ENCODE results near the gene PYCR2. TPM values are rescaled to one million over a fixed set of nuclear protein-coding genes. Genes with fewer than 3 reads are reported as not detected.

PYCR2 gene
- total and polyA plus RNA-seq, 3 experiments from 2014 or later = 92.5 to 131 (median 130) TPM

DNA sequence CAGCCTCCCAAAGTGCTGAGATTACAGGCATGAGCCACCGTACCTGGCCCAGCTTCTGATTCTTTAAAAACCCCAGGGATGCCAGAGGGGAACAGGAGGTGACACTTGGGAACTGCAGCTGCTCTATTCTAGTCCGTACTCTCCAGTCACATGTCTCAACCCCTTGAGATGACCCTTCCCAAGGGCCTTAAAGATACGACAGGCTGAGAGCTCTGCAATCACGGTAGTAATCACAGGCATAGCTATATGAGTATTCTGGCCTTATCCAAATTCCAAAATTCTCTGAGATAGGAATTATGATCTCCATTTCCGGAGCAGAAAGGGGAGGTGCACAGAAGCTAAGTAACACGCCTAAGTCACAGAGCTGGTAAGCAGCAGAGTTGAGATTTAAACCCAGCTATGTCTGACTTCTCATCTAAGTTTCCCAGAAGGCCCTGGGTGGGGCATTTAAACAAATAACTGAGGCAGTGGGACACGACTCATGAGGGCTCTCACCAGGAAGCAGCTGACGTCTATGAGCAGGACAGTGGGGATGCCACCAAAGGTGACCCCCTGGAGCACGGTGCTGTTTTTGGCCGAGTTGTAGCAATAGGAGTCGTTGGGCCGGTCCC, 47.0 kb downstream of the PYCR2 start:
- no peaks in the 10 kb centered on the region for H3K27me3 Mint-ChIP-seq
- peaks cover 4 to 86% (median 16%) of the 10 kb centered on the region in 3 donors for H3K36me3 Mint-ChIP-seq
- H3K27ac Mint-ChIP-seq = peak overlapping the region in 6 of 8 donors; percentile 23 to 94 (median 90)
- ChIA-PET CTCF (interaction anchor here (0.9 to 7.9 kb wide), 9 partner anchors 10 to 402 kb away, joined by 3 to 117 read pairs (median 3); partner anchors contain the start of genes PYCR2 and SRP9), POLR2A (interaction anchor here (0.5 to 1.5 kb wide), 2 partner anchors 22 to 69 kb away, joined by 3 read pairs; no protein-coding TSS in a partner anchor)
- H3K9me3 Mint-ChIP-seq = no peaks in the 10 kb centered on the region
- Histone ChIP-seq H3K36me3 (ENCODE audit: insufficient read depth, low read length) (peaks cover 50% of the 10 kb centered on the region), H3K9me3 (ENCODE audit: low read length) (no peaks in the 10 kb centered on the region), H3K4me1 (ENCODE audit: insufficient read depth, low read length) (peaks cover 64% of the 10 kb centered on the region), H3K27me3 (ENCODE audit: insufficient read depth, low read length, poor library complexity, severe bottlenecking) (no peaks in the 10 kb centered on the region), H3K27ac (ENCODE audit: low read depth, low read length) (no peak overlapping the region), H3K4me3 (ENCODE audit: low read length) (no peak overlapping the region)
- no peak for DNase-seq
- H3K4me3 Mint-ChIP-seq = peak overlapping the region in 5 of 7 donors; percentile 5 to 72 (median 14)
- H3K4me1 Mint-ChIP-seq = peaks cover 76 to 85% (median 79%) of the 10 kb centered on the region in 3 donors

GRCh38 chr1:225875044-225875815, 48.8 kb downstream of the PYCR2 start:
- Mint-ChIP-seq H3K27ac (peak overlapping the region; percentile 37 to 90 (median 68)), H3K27me3 (no peaks in the 10 kb centered on the region), H3K36me3 (peaks cover 4 to 93% (median 22%) of the 10 kb centered on the region in 3 donors), H3K4me3 (peak overlapping the region in 4 of 7 donors; percentile 23 to 68 (median 36)), H3K9me3 (no peaks in the 10 kb centered on the region), H3K4me1 (peaks cover 78 to 87% (median 86%) of the 10 kb centered on the region in 3 donors)
- peaks cover 57% of the 10 kb centered on the region for H3K4me1 ChIP-seq (ENCODE audit: insufficient read depth, low read length)
- no peak overlapping the region for H3K4me3 ChIP-seq (ENCODE audit: low read length)
- no peak overlapping the region for H3K27ac ChIP-seq (ENCODE audit: low read depth, low read length)
- no peaks in the 10 kb centered on the region for H3K27me3 ChIP-seq (ENCODE audit: insufficient read depth, low read length, poor library complexity, severe bottlenecking)
- CTCF ChIA-PET = interaction anchor here (0.6 to 2.1 kb wide), 3 partner anchors 16 to 36 kb away, joined by 3 to 10 read pairs (median 5); no protein-coding TSS in a partner anchor
- peaks cover 68% of the 10 kb centered on the region for H3K36me3 ChIP-seq (ENCODE audit: insufficient read depth, low read length)
- H3K9me3 ChIP-seq (ENCODE audit: low read length) = no peaks in the 10 kb centered on the region
- DNase-seq = no peak
- POLR2A ChIA-PET = no interaction called here

GRCh38 chr1:225874431-225874830, 49.6 kb downstream of the PYCR2 start:
- H3K9me3 Mint-ChIP-seq = no peaks in the 10 kb centered on the region
- CTCF ChIA-PET = interaction anchor here (0.6 to 1.3 kb wide), 2 partner anchors 8 to 37 kb away, joined by 3 read pairs; no protein-coding TSS in a partner anchor
- DNase-seq = no peak
- H3K4me3 ChIP-seq (ENCODE audit: low read length) = no peak overlapping the region
- H3K27me3 Mint-ChIP-seq = no peaks in the 10 kb centered on the region
- H3K4me3 Mint-ChIP-seq = peak overlapping the region in 1 of 7 donors; percentile 7
- H3K27ac Mint-ChIP-seq = peak overlapping the region in 7 of 8 donors; percentile 41 to 91 (median 69)
- H3K27ac ChIP-seq (ENCODE audit: low read depth, low read length) = no peak overlapping the region
- no peaks in the 10 kb centered on the region for H3K9me3 ChIP-seq (ENCODE audit: low read length)
- peaks cover 76% of the 10 kb centered on the region for H3K36me3 ChIP-seq (ENCODE audit: insufficient read depth, low read length)
- H3K4me1 ChIP-seq (ENCODE audit: insufficient read depth, low read length) = peaks cover 49% of the 10 kb centered on the region
- peaks cover 70 to 79% (median 78%) of the 10 kb centered on the region in 3 donors for H3K4me1 Mint-ChIP-seq
- POLR2A ChIA-PET = no interaction called here
- H3K36me3 Mint-ChIP-seq = peaks cover 4 to 91% (median 22%) of the 10 kb centered on the region in 3 donors
- no peaks in the 10 kb centered on the region for H3K27me3 ChIP-seq (ENCODE audit: insufficient read depth, low read length, poor library complexity, severe bottlenecking)

DNA sequence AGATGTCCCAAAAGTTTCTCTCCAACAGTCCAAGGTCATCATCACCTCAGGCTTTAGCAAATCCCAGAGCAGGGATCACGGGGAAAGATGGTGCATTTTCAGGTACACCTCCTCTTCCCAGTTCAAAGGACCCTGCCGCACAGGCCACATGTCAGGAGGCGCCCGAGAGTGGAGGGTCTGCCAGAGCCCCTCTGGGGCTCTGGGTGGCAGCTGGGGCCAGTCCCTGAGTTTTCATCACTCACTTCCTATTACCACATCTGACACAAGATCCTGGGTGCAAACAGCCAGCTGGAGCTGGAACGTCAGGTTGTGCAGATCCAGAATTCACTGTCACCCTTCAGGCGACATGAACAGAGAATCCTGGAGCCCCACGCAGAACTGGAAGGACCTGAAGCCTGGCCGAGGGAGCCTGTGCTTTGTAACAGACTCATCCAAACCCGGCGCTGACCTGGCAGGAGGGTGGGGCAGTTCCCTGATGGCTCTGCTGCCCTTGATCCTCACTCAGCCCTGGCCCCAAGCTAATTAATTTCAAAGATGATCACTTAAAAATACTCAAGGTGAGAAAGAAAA, 50.7 kb downstream of the PYCR2 start:
- Mint-ChIP-seq H3K27ac (peak overlapping the region in 7 of 8 donors; percentile 24 to 79 (median 59)), H3K4me3 (peak overlapping the region in 1 of 7 donors; percentile 49), H3K9me3 (no peaks in the 10 kb centered on the region), H3K27me3 (no peaks in the 10 kb centered on the region), H3K4me1 (peaks cover 62 to 75% (median 74%) of the 10 kb centered on the region in 3 donors), H3K36me3 (peaks cover 4 to 90% (median 20%) of the 10 kb centered on the region in 3 donors)
- ChIA-PET POLR2A (interaction anchor here (0.6 to 0.7 kb wide), 4 partner anchors 8 to 327 kb away, joined by 3 to 15 read pairs (median 4); no protein-coding TSS in a partner anchor), CTCF (interaction anchor here (0.8 to 1.3 kb wide), 2 partner anchors 9 to 96 kb away, joined by 3 read pairs; partner anchors contain the start of gene SRP9)
- Histone ChIP-seq H3K36me3 (ENCODE audit: insufficient read depth, low read length) (peaks cover 79% of the 10 kb centered on the region), H3K4me1 (ENCODE audit: insufficient read depth, low read length) (peaks cover 38% of the 10 kb centered on the region), H3K27me3 (ENCODE audit: insufficient read depth, low read length, poor library complexity, severe bottlenecking) (no peaks in the 10 kb centered on the region), H3K27ac (ENCODE audit: low read depth, low read length) (no peak overlapping the region), H3K4me3 (ENCODE audit: low read length) (no peak overlapping the region), H3K9me3 (ENCODE audit: low read length) (no peaks in the 10 kb centered on the region)
- no peak for DNase-seq

DNA sequence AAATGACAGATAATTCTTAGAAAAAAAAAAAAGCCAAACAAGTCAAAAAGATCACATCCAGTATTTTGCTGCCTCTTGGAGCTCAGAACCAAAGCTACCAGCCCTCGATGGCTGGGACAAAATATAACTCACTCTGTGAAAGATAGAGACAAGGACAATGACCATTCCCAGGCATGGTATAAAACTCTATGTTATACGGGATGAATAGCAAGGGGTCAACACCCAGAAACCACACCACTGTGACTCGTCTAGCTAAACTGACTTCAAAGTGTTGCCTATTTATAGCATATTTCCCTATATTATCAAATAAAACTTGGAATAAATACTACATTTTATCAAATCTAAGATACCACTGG, 52.0 kb downstream of the PYCR2 start:
- no peaks in the 10 kb centered on the region for H3K27me3 Mint-ChIP-seq
- H3K4me1 ChIP-seq (ENCODE audit: insufficient read depth, low read length) = peaks cover 37% of the 10 kb centered on the region
- H3K9me3 ChIP-seq (ENCODE audit: low read length) = no peaks in the 10 kb centered on the region
- H3K36me3 Mint-ChIP-seq = peaks cover 4 to 90% (median 18%) of the 10 kb centered on the region in 3 donors
- peaks cover 61 to 75% (median 74%) of the 10 kb centered on the region in 3 donors for H3K4me1 Mint-ChIP-seq
- H3K9me3 Mint-ChIP-seq = no peaks in the 10 kb centered on the region
- H3K27me3 ChIP-seq (ENCODE audit: insufficient read depth, low read length, poor library complexity, severe bottlenecking) = no peaks in the 10 kb centered on the region
- H3K36me3 ChIP-seq (ENCODE audit: insufficient read depth, low read length) = peaks cover 79% of the 10 kb centered on the region
- ChIA-PET CTCF (interaction anchor here (1.4 kb wide), 1 partner anchor 10 kb away, joined by 7 read pairs; the partner anchor contains the start of gene TMEM63A), POLR2A (interaction anchor here (1.2 to 1.5 kb wide), 2 partner anchors 9 to 26 kb away, joined by 4 to 6 read pairs; no protein-coding TSS in a partner anchor)
- DNase-seq = no peak
- peak overlapping the region in 2 of 7 donors; percentile 26 to 33 for H3K4me3 Mint-ChIP-seq
- no peak overlapping the region for H3K27ac ChIP-seq (ENCODE audit: low read depth, low read length)
- peak overlapping the region in 6 of 8 donors; percentile 47 to 83 (median 72) for H3K27ac Mint-ChIP-seq
- no peak overlapping the region for H3K4me3 ChIP-seq (ENCODE audit: low read length)

GRCh38 chr1:225871359-225872074, 52.5 kb downstream of the PYCR2 start:
- no peak overlapping the region for H3K27ac ChIP-seq (ENCODE audit: low read depth, low read length)
- POLR2A ChIA-PET = interaction anchor here (1.2 to 1.5 kb wide), 2 partner anchors 10 to 27 kb away, joined by 4 to 6 read pairs; no protein-coding TSS in a partner anchor
- Mint-ChIP-seq H3K36me3 (peaks cover 4 to 92% (median 20%) of the 10 kb centered on the region in 3 donors), H3K9me3 (no peaks in the 10 kb centered on the region), H3K27ac (peak overlapping the region in 7 of 8 donors; percentile 11 to 83 (median 72)), H3K4me3 (peak overlapping the region in 2 of 7 donors; percentile 26 to 41), H3K4me1 (peaks cover 62 to 76% (median 75%) of the 10 kb centered on the region in 3 donors), H3K27me3 (no peaks in the 10 kb centered on the region)
- no peak overlapping the region for H3K4me3 ChIP-seq (ENCODE audit: low read length)
- H3K4me1 ChIP-seq (ENCODE audit: insufficient read depth, low read length) = peaks cover 37% of the 10 kb centered on the region
- CTCF ChIA-PET = interaction anchor here (1.0 to 1.9 kb wide), 3 partner anchors 11 to 52 kb away, joined by 3 to 12 read pairs (median 7); partner anchors contain the start of genes PYCR2 and TMEM63A
- H3K9me3 ChIP-seq (ENCODE audit: low read length) = no peaks in the 10 kb centered on the region
- no peaks in the 10 kb centered on the region for H3K27me3 ChIP-seq (ENCODE audit: insufficient read depth, low read length, poor library complexity, severe bottlenecking)
- DNase-seq = peak in 1 of 5 donors; percentile 41
- H3K36me3 ChIP-seq (ENCODE audit: insufficient read depth, low read length) = peaks cover 80% of the 10 kb centered on the region

- H3K27ac ChIP-seq (ENCODE audit: low read depth, low read length) = no peak overlapping the region
- H3K4me1 Mint-ChIP-seq = peaks cover 63 to 76% (median 75%) of the 10 kb centered on the region in 3 donors
- POLR2A ChIA-PET = interaction anchor here (0.7 to 1.5 kb wide), 2 partner anchors 27 to 108 kb away, joined by 4 to 6 read pairs; no protein-coding TSS in a partner anchor
- peaks cover 86% of the 10 kb centered on the region for H3K36me3 ChIP-seq (ENCODE audit: insufficient read depth, low read length)
- DNase-seq = no peak
- H3K27me3 ChIP-seq (ENCODE audit: insufficient read depth, low read length, poor library complexity, severe bottlenecking) = no peaks in the 10 kb centered on the region
- H3K36me3 Mint-ChIP-seq = peaks cover 10 to 92% (median 18%) of the 10 kb centered on the region in 3 donors
- no peaks in the 10 kb centered on the region for H3K27me3 Mint-ChIP-seq
- CTCF ChIA-PET = interaction anchor here (1.0 to 1.9 kb wide), 4 partner anchors 11 to 53 kb away, joined by 3 to 12 read pairs (median 5); partner anchors contain the start of genes PYCR2 and TMEM63A
- no peaks in the 10 kb centered on the region for H3K9me3 ChIP-seq (ENCODE audit: low read length)
- H3K4me3 ChIP-seq (ENCODE audit: low read length) = no peak overlapping the region
- peak overlapping the region in 6 of 8 donors; percentile 35 to 83 (median 60) for H3K27ac Mint-ChIP-seq
- no peaks in the 10 kb centered on the region for H3K9me3 Mint-ChIP-seq
- peak overlapping the region in 1 of 7 donors; percentile 41 for H3K4me3 Mint-ChIP-seq
- H3K4me1 ChIP-seq (ENCODE audit: insufficient read depth, low read length) = peaks cover 37% of the 10 kb centered on the region
Observed at GRCh38 chr1:225870911-225871310, 53.1 kb downstream of the PYCR2 start.

Measured in CD8-positive, alpha-beta memory T cell (primary cell).